WI38 (cell line): ENCODE data around the gene AXIN2.

Experiments used
- H3K4me3 ChIP-seq: 2 replicates; pipeline ENCODE4 v1.5.1; 2011; ENCODE audit warnings: low read depth, mild to moderate bottlenecking, control low read depth, low read length
- CTCF ChIP-seq: IDR thresholded peaks from 2 replicates; pipeline ENCODE4 v1.5.1; 2012; ENCODE audit warnings: low read depth, mild to moderate bottlenecking, control low read depth, low read length

The AXIN2 gene

GRCh38 chr17:65589321-65589720 lies 27.9 kb upstream of the AXIN2 start:
- H3K4me3 ChIP-seq, result no peak overlapping the region
- TF ChIP-seq CTCF, result no peak

DNA sequence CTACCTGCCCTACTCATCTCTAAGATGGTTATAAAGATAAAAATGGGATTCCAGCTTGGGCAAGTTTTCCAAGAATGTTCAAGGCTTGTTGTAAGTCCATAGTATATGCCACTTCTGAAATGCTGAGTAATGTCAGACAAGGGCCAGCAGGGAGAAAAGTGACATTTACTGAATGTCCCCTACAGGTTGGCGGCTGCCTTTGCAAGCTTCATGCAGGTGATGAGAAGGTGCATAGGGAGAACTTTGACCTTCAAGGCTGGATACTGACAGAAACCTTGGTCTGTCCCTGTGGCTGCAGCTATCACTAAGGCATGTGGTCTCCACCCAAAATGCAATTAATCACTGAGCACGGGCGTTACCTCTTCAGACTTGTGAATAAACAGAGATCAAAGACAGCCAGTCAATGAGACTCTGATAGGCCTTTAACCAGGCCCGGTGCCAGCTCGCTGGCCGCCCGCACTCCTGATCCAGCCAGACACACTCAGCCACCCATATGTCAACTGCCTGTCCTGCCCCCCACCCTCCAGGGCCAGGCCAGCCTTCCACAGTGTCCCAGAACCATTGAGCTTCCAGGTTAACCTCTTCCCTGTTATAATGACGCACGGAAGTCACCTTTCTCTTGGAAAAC lies 26.8 kb upstream of the AXIN2 start:
- no peak for TF ChIP-seq CTCF
- H3K4me3 ChIP-seq, result no peak overlapping the region

GRCh38 chr17:65587534-65588180 lies 26.2 kb upstream of the AXIN2 start:
- TF ChIP-seq CTCF, result no peak

DNA sequence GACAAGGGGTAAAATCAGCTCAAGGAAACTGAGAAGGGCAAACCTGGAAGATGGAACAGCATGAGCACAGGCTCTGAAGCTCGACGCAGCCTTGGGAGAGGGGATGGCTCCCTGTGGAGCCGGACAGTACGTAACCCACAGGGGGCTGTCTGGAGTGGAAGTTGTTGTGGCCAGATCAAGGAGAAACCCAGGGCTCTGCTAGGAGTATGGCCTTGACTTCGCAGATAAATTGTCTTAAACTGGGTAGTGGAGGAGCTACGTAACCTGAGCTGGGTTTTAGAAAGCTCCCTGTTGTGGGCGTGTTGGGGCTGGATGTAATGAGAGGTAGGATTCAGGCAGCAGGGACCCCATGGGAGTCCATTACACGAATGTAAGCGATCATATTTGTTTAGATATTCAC lies 25.5 kb upstream of the AXIN2 start:
- no peak for TF ChIP-seq CTCF
- H3K4me3 ChIP-seq, result no peak overlapping the region

More at GRCh38 chr17:65587534-65588180, 26.2 kb upstream of the AXIN2 start:
- H3K4me3 ChIP-seq, result no peak overlapping the region

DNA sequence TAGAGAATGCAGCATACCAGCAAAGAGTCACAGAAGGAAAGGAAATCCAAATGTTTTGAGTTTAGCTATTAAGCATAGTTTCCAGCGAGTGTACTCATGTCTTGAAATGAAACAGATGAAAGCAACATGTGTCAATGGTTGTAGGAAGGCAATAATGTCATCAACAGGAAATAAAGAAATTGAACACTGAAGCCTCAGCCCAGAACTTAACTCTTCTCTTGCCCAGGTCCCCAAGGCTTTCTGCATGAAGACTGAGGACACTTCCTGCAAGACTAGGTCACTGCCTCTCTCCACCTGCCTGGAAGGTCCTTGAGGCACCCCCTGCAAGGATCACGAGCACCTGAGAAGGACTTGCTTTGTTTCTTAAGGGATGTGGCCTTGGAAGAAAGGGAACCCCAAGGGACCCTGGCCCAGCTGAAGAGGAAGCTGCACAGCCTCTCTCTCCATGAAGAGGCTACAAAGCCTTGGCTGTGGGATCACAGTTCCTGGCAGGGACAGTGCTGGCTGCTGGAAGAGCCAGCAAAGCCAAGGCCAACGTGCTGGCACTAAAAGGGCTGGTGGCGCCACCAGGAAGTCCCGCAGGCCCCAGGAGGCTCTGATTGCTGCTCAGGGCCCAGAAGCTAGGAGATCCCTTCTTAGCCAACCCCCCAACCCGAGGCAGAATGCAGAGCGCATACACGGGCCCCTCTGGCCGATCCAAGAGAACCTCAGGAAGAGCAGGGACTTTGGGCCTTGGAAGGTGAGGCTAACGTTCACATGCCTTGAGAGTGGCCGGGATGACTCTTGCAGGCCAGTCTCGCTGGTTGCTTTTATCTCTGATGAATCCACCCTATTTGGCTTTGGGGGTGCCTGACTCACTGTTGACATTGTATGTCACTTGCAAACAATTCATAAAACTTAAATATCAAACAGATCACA lies 23.4 kb upstream of the AXIN2 start:
- no peak for TF ChIP-seq CTCF
- no peak overlapping the region for H3K4me3 ChIP-seq

DNA sequence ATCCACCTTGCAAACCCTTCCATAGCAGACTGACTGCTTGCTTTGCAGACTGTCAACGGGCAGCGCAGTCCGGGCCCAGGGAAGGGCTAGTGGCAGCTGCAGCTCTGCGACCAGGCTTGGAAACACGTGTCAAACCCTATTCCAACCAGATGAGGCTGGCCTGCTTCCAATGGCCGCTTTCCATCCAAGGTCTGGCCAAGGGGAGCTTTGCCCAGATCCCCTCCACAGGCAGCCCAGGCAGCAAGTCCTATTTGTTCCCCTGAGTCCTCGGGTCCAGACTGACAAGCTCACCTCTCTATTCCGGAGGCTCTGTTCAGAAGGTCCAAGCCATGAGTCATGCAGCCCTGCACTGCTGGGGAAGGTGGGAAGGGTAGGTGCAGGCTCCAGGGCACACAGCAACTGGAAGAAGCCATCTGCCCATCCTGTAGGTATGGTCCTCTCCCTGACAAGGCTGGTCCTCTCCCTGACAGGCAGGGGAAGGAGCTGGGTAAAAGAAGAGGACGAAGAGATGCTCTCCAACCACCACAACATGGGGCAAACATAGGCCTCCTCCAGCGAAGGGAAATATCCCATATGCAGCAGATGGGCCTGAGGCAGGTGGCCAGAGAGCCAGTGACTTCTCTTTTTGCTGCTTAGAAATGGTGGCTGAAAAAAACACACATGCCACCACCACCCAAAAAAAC lies 22.6 kb upstream of the AXIN2 start:
- TF ChIP-seq CTCF, result no peak
- no peak overlapping the region for H3K4me3 ChIP-seq
